Activated CD4-positive, alpha-beta T cell treated with anti-CD3 and anti-CD28 coated beads, Interleukin-2, Interleukin-6, amounts not matched to agents 100 ng/mL and 50 ng/mL, durations not matched to agents 16 hours and 8 hours (primary cell): ENCODE results near the gene MAN2A2.

Experiments
- DNase-seq: peaks from one replicate; pipeline ENCODE4 v3.0.0-alpha.2; 2020

MAN2A2 gene

GRCh38 chr15:90970274-90970673, 67.2 kb downstream of the MAN2A2 start:
- DNase-seq: no peak

GRCh38 chr15:90972133-90972532, 69.0 kb downstream of the MAN2A2 start:
- DNase-seq: no peak
